GM21526 (cell line): ENCODE data around the gene KDM8.

ENCODE experiments used
- ATAC-seq: cut with Tn5 transposase; IDR thresholded peaks from one replicate; pipeline ENCODE4 v1.9.1; 2021; ENCODE audit warnings: moderate library complexity; ENCODE audit not compliant: unreplicated experiment, low FRiP score

KDM8 gene

DNA sequence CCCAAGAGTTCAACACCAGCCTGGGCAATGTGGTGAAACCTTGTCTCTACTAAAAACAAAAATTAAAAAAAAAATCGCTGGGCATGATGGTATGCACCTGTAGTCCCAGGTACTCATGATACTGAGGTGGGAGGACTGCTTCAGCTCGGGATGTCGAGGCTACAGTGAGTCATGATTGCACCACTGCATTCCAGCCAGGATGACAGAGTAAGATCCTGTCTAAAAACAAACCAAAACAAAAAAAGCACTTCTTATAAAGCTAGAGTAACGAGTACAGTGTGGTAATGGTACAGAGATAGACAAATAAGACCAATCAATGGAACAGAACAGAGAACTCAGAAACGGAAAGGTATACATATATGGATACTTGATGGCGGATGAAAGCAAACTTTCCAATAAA, 60.8 kb downstream of the KDM8 start:
- ATAC-seq: no peak

DNA sequence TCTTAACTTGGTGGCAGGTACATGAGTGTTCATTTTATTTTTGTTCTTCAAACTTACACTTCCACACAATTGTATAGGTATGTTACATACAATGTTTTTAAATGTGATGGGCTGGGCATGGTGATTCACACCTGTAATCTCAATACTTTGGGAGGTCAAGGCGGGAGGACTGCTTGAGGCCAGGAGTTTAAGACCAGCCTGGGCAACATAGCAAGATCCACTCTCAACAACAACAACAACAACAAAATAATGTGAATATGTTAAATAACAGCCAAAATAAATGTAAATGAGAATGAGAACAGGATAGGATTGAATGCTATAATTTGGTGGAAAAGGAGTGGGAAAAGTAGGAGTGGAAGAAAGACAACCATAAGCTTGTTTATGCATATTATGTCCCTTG, 62.7 kb downstream of the KDM8 start:
- ATAC-seq: no peak

DNA sequence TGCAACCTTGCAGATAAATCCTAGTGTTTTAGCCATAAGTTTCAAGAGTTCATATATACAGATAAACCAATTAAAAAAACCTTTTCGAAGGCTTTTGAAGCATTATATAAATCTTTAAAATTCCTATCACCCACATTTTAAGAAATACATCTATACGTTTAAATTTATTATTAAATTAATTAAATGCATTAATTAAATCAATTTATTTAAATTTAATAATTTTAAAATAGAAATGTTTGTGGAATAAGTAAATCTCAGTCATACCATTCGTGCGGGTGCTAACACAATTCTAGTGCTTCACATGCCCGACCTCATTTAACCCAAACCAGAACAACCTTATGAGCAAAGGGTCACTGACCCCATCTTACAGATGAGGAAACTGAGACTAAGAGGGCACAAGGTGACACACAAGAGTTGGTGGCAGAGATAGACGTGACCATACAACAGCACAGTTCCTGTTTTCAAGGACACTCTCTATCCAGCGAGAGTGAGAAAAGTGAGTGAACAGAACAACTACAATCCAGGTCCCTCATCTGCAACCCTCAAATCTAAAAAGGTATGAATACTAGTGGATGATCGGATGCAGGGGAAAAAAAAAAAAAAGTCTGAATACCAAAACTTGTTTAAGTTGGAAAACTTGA, 63.8 kb downstream of the KDM8 start:
- no peak for ATAC-seq

DNA sequence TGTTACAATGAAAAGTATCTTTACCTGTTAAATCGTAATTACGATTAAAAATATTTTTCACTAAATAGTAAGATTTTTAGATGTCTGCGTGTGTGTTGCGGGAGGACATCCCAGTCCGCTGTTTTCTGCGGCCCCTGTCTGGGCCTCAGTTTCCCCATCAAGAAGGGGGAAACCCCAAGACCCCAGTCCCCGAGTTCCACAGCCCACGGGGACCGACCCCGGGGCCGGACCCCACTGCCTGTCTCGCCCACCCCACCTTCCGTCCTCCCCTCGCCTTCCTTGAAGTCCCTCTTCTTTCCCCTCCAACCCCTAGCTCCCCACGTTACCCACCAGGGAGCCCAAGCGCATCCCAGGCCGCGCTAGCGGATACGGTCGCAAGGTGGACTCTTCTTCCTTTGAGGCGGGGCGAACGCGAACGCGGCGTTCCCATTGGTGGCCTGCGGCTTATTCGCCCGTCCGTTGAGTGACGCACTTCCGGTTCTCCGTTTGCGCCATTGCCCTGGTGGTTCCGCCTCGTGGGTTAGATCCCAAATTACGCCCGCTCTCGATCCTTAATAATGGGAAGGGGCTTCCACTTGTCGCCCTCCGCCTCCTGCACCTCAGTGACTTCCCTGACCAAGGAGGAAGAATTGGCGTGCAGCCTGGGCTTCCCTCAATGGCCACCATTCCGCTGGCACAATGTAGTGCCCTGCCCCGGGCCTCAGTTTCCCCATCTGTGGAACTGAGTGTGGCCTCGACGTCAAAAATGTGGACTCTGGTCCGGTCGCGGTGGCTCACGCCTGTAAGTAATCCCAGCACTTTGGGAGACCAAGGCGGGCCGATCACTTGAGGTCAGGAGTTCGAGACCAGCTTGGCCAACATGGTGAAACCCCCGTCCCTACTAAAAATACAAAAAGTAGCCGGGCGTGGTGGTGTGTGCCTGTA, 65.3 kb downstream of the KDM8 start, which contains the start of gene NSMCE1:
NSMCE1 (minus strand) TSS at position 397 of the 924 bp plus-strand sequence. CDS start 11,202 bp downstream, outside the sequence.
- ATAC-seq: peak; percentile 86

DNA sequence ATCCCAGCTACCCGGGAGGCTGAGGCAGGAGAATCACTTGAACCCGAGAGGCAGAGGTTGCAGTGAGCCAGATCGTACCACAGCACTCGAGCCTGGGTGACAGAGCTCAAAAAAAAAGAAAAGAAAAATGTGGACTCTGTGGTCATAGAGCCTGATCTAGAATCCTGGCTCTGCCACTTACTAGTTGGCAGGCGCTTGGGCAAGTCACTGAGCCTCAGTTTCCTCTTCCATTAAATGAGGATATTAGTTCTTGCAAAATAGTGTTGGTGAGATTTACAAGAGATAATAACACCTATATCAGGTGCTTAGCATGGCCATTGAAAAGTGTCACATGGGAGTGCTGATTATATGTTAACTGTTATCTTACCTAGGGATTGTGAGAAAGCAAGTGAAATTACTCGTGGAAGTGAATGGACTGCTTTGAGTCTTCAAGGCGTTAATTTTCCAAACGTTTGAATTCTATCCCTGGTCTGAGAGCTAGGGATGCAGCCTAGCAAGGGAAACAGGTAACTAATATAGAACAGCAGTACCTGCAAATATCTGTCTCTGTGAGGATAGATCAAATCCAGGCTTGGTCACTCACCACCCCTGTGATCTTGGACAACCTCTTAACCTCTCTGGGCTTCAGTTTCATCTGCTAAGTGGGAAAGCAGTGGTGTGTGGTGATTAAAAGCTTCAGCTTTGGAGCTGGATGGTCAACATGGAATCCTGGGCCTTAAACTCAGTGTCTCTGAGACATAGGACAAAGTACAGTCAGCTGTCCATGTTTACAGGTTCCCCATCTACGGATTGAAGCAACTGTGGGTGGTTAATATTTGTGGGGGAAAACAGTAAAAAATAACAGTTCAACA, 66.2 kb downstream of the KDM8 start:
- no peak for ATAC-seq

DNA sequence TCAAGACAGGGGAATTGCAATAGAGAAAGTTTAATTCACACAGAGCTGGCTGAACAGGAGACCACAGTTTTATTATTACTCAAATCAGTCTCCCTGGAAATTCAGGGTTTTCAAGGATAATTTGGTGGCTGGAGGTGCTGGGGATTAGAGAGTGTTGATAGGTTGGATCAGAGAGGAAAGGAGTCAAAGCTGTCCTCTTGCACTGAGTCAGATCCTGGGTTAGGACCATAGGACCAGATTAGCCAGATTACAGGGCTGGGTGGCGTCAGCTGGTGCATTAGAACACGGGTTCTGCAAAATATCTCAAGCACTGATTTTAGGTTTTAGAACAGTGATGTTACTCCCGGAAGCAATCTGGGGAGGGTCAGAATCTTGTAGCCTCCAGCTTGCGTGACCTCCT, 67.0 kb downstream of the KDM8 start:
- ATAC-seq: no peak
